Transverse colon (tissue), 4 donors: ENCODE results near the gene RAI1. TPM values are rescaled to one million over a fixed set of nuclear protein-coding genes. Genes with fewer than 3 reads are reported as not detected.
A peak's percentile ranks its signal among the peaks of the same experiment; 100 is the strongest.

ENCODE experiments used
- DNase-seq: peaks from one replicate; pipeline ENCODE4 v3.0.0-alpha.2; 2019
- H3K27ac ChIP-seq, 4 donors: fragments of 200-600 bp; sonication (generic); 2 replicates each; pipeline ENCODE4 v1.5.1; 2016 to 2018; ENCODE audit warnings: inconsistent platforms in 4 of 4
- H3K27me3 ChIP-seq: fragments of 200-600 bp; sonication (generic); 2 replicates; pipeline ENCODE4 v1.5.1; 2017; ENCODE audit warnings: inconsistent platforms
- H3K36me3 ChIP-seq, 4 donors: fragments of 200-600 bp; sonication (generic); 2 replicates each; pipeline ENCODE4 v1.5.1; 2017 to 2019; ENCODE audit warnings: inconsistent platforms in 4 of 4
- H3K4me1 ChIP-seq, 4 donors: fragments of 200-600 bp; sonication (generic); 2 replicates each; pipeline ENCODE4 v1.5.1; 2017 to 2020; ENCODE audit warnings: inconsistent platforms in 4 of 4
- H3K4me3 ChIP-seq, 4 donors: fragments of 200-600 bp; sonication (generic); 1 replicate in 1 of 4; 2 replicates in 3 of 4; pipeline versions ENCODE4 v1.5.1 to v1.6.1; 2017 to 2019; ENCODE audit warnings: inconsistent platforms in 4 of 4
- H3K9me3 ChIP-seq, 2 donors: fragments of 200-600 bp; sonication (generic); 2 replicates each; pipeline ENCODE4 v1.5.1; 2017 to 2019; ENCODE audit warnings: inconsistent platforms in 2 of 2
- CTCF ChIP-seq, 5 experiments: fragments of 200-600 bp in 3 of 5; fragments of 450-650 bp in 2 of 5; sonication (generic) in 3 of 5; IDR thresholded peaks; 1 replicate in 2 of 5; 2 replicates in 3 of 5; pipeline ENCODE4 v1.5.1; 2016 to 2017; ENCODE audit warnings: antibody characterized with exemption in 5 of 5, inconsistent platforms in 3 of 5, mild to moderate bottlenecking in 2 of 5, moderate library complexity in 1 of 5
- EP300 ChIP-seq: sonication (generic); formaldehyde crosslinking; IDR thresholded peaks from one replicate; pipeline ENCODE4 v1.6.1; 2017; ENCODE audit warnings: antibody characterized with exemption, low read depth
- POLR2A ChIP-seq: fragments of 450-650 bp; IDR thresholded peaks from one replicate; pipeline ENCODE4 v1.6.1; 2016; ENCODE audit warnings: antibody characterized with exemption, mild to moderate bottlenecking, moderate library complexity
- POLR2AphosphoS5 ChIP-seq, 3 donors: sonication (generic); formaldehyde crosslinking; IDR thresholded peaks; one replicate each; pipeline ENCODE4 v1.6.1; 2016; ENCODE audit warnings: antibody characterized with exemption in 3 of 3
- WGBS, 2 donors: methylation state at CpG; one replicate each; pipeline ENCODE4 v1.1.5; 2018; ENCODE audit warnings: low coverage in 1 of 2; 5-methylcytosine and 5-hydroxymethylcytosine counted together
- in situ Hi-C, 4 donors: fragments of 200-750 bp; cut with MboI; loops; one replicate each; pipeline versions ENCODE4 v1.15.0 to v1.15.1; 2017; ENCODE audit warnings: low sequenced_read_pairs in 3 of 4, low pct_ligation_motif_present in 1 of 4, low pct_unique_long_range_greater_than_20kb in 1 of 4
- intact Hi-C: fragments of 100-400 bp; cut with DNase I; formaldehyde crosslinking; loops from one replicate; pipeline ENCODE4 v1.15.1; 2023; ENCODE audit warnings: low total_unique reads
- total RNA-seq, 4 donors: library from RNA; depleted of rRNA; stranded (reverse); fragments of >200 nt; gene quantifications; one replicate each; pipeline ENCODE4 v1.1.0, GENCODE V29; 2016

RAI1 gene
- total RNA-seq, 4 donors from 2014 or later: 14.1 to 163 (median 34.6) TPM

DNA sequence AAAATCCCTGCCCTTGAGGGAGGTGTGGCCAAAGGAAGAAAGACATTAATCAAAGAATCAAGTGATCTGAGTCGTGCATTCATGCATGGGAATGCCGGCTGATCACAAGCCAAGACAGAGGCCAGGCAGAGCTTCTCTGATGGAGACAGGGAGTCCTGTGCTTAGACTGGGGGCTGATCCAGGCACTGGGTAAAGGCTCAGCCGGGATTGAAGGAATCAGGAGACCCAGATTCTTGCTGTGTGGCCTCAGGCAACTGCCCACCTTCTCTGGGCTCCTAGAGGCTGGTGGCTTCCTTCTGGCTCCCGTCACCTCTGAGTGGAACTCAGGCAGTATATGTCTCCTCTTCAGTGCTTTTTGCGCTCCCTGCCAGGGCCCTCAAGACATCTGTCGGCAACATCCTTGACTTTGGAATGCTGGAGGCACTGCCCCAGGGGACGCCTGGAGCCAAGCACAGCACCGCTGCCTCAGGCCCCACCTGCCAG is 17.7 kb downstream of the RAI1 start:
- H3K9me3 ChIP-seq: no peaks in the 10 kb centered on the region
- intact Hi-C loops: no loop called here

DNA sequence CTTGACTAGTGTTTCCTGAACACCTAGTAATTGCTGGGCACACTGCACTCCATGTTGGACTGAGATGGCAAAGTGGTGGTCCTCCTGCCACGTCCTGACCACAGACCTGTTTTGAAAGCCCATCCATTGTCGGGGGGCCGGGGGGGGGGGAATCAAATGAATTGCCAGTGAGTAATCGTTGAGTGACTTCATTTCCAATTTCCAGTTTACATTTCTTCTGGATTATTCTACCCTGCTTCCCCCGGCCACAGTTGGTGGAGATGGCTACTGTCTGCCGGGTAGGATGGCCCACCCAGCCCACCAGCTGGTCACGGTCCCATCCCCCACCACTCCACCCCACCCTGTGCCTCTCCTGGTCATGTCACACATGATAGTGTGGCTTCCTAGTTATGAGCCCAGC is 18.2 kb downstream of the RAI1 start:
- in situ Hi-C loops (loop anchor here (25.0 kb wide), 4 partner anchors 88 to 338 kb away; partner anchors contain the start of genes ATPAF2 (in 1 of the 4) and GID4 (in 1 of the 4)), intact Hi-C loops (no loop called here)
- peak overlapping the region; percentile 63 to 98 (median 83) for H3K27ac ChIP-seq
- 66 to 77% methylated on average over 4 to 7 of the region's 7 CpGs for WGBS, 2 donors
- H3K9me3 ChIP-seq: no peaks in the 10 kb centered on the region
- no peak overlapping the region for H3K4me3 ChIP-seq
- no peaks in the 10 kb centered on the region for H3K27me3 ChIP-seq
- TF ChIP-seq POLR2A (no peak), POLR2AphosphoS5 (IDR thresholded peaks at IDR 0.05) (no peak), EP300 (no peak), CTCF (IDR thresholded peaks at IDR 0.05) (no peak)
- no peaks in the 10 kb centered on the region for H3K36me3 ChIP-seq
- DNase-seq: no peak
- H3K4me1 ChIP-seq: peaks cover 28 to 76% (median 62%) of the 10 kb centered on the region in 4 donors

More for the DNA sequence above, 17.7 kb downstream of the RAI1 start:
- WGBS, 2 donors: 66 to 80% methylated on average over 1 to 8 of the region's 8 CpGs
- Histone ChIP-seq H3K27me3 (no peaks in the 10 kb centered on the region), H3K36me3 (no peaks in the 10 kb centered on the region), H3K4me1 (peaks cover 30 to 80% (median 66%) of the 10 kb centered on the region in 4 donors), H3K27ac (peak overlapping the region; percentile 63 to 98 (median 83)), H3K4me3 (no peak overlapping the region)
- peak in 1 of 3 donors; percentile 44 for TF ChIP-seq POLR2AphosphoS5 (IDR thresholded peaks at IDR 0.05)
- no peak for TF ChIP-seq EP300
- no peak for DNase-seq
- in situ Hi-C loops: loop anchor here (25.0 kb wide), 4 partner anchors 88 to 338 kb away; partner anchors contain the start of genes ATPAF2 (in 1 of the 4) and GID4 (in 1 of the 4)

DNA sequence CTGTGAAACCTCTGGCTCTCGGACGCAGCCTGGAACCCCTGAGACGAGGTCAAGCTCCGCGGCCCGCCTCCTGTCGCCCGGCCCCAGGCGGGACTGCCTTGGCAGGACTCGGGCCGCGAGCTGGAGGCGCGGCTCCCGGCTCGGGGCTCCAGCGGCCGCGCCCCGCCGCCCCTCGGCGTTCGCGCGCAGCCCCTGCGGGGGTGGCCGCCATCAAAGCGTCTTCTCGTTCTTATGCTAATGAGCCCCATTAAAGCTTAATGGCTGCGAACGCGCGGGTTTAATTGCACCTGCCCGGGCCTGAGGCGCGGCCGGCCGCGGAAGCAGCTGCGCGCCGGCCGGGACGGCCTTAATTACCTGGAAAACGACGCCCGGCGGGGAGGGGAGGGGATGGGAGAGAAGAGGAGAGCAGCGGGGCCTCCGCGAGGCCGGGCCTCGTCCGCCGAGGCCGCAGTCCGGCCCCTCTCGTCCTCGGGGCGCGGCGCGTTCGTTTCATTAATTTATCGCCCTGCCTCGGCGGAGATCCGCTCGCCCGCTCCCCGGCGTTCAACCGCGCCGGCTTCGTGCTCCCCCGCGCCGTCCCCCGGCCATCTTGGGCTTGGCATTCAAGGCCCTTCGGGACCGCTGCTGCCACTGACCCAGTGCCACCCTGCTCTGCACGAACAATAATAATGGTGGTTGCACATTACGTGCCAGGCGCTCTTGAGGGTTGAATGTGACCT is 19.2 kb downstream of the RAI1 start:
- Histone ChIP-seq H3K27me3 (no peaks in the 10 kb centered on the region), H3K27ac (peak overlapping the region; percentile 63 to 98 (median 83)), H3K36me3 (no peaks in the 10 kb centered on the region), H3K4me3 (peak overlapping the region; percentile 33 to 54 (median 34)), H3K4me1 (peaks cover 24 to 71% (median 57%) of the 10 kb centered on the region in 4 donors), H3K9me3 (no peaks in the 10 kb centered on the region)
- in situ Hi-C loops: no loop called here
- intact Hi-C loops: no loop called here
- no peak for TF ChIP-seq CTCF (IDR thresholded peaks at IDR 0.05)
- no peak for TF ChIP-seq EP300
- TF ChIP-seq POLR2AphosphoS5 (IDR thresholded peaks at IDR 0.05): no peak
- no peak for TF ChIP-seq POLR2A
- peak; percentile 52 for DNase-seq
- 28% methylated on average over 73 of the region's 86 CpGs; no CpG with 5 or more reads in 1 of the 2 donors for WGBS, 2 donors

DNA sequence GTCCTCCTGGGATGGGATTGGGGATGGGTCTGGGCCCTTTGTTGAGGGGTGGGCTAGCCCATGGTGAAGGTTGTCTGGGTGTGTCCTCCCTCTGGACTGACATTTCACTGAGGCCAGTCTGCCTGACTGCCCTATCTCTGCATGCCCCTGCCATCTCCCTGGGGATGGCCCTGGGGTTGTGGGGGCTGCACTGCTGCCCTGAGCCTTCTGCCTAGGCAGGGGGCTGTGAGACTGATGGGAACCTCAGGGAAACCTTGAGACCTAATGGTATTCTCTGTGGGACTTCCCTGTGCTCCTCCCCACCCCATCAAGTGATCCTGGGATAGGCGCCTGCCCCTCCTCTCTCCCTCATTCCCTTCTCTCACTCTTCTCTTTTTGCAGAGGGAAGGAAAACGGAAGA is 19.9 kb downstream of the RAI1 start:
- peak overlapping the region in 1 of 4 donors; percentile 54 for H3K4me3 ChIP-seq
- H3K27me3 ChIP-seq: no peaks in the 10 kb centered on the region
- H3K36me3 ChIP-seq: no peaks in the 10 kb centered on the region
- WGBS, 2 donors: 82 to 83% methylated on average over 1 to 2 of the region's 2 CpGs
- in situ Hi-C loops (no loop called here), intact Hi-C loops (no loop called here)
- DNase-seq: no peak
- H3K4me1 ChIP-seq: peaks cover 17 to 64% (median 50%) of the 10 kb centered on the region in 4 donors
- H3K9me3 ChIP-seq: no peaks in the 10 kb centered on the region
- H3K27ac ChIP-seq: peak overlapping the region in 2 of 4 donors; percentile 73 to 93
- TF ChIP-seq POLR2AphosphoS5 (IDR thresholded peaks at IDR 0.05) (no peak), POLR2A (no peak), CTCF (IDR thresholded peaks at IDR 0.05) (no peak), EP300 (no peak)
